HEK293T (cell line): Measurements from ENCODE around the gene ZNF212.

Experiments
- CTCF ChIA-PET: fragments of 350-600 bp; formaldehyde crosslinking; extraction: SDS; loops from one replicate; lab custom pipeline; 2021; ENCODE audit warnings: antibody characterized with exemption, inconsistent platforms; lab: Yijun Ruan, JAX
- POLR2A ChIA-PET: fragments of 350-600 bp; formaldehyde crosslinking; extraction: SDS; loops from one replicate; lab custom pipeline; 2020; ENCODE audit warnings: antibody characterized with exemption, inconsistent platforms; lab: Yijun Ruan, JAX
- DNase-seq: peaks from one replicate; pipeline ENCODE4 v3.0.0; 2012; ENCODE audit warnings: mixed read lengths; ENCODE audit errors: extremely low spot score
- ARNT ChIP-seq: fragments of 450-650 bp; IDR thresholded peaks from 2 replicates; pipeline ENCODE4 v1.6.1; 2017; ENCODE audit warnings: mild to moderate bottlenecking
- BHLHE40 ChIP-seq: fragments of 450-650 bp; IDR thresholded peaks from 2 replicates; pipeline ENCODE4 v1.6.1; 2016; ENCODE audit warnings: mild to moderate bottlenecking, moderate library complexity, borderline replicate concordance
- CTBP1 ChIP-seq: fragments of 450-650 bp; IDR thresholded peaks from 2 replicates; pipeline ENCODE4 v1.6.1; 2016; ENCODE audit warnings: borderline replicate concordance
- ELF4 ChIP-seq: fragments of 450-650 bp; IDR thresholded peaks from 2 replicates; pipeline ENCODE4 v1.6.1; 2017; ENCODE audit warnings: antibody characterized with exemption
- FOXA1 ChIP-seq: fragments of 450-650 bp; IDR thresholded peaks from 2 replicates; pipeline ENCODE4 v1.6.1; 2016; ENCODE audit warnings: mild to moderate bottlenecking
- FOXK2 ChIP-seq: fragments of 450-650 bp; IDR thresholded peaks from 2 replicates; pipeline ENCODE4 v1.6.1; 2016; ENCODE audit warnings: mild to moderate bottlenecking
- FOXM1 ChIP-seq: fragments of 450-650 bp; IDR thresholded peaks from 2 replicates; pipeline ENCODE4 v1.6.1; 2017; ENCODE audit warnings: mild to moderate bottlenecking, borderline replicate concordance
- HDGF ChIP-seq: fragments of 450-650 bp; IDR thresholded peaks from 2 replicates; pipeline ENCODE4 v1.6.1; 2017; ENCODE audit warnings: antibody characterized with exemption, borderline replicate concordance
- L3MBTL2 ChIP-seq: fragments of 450-650 bp; conservative IDR thresholded peaks from 2 replicates; pipeline ENCODE4 v1.6.1; 2016; ENCODE audit warnings: mild to moderate bottlenecking
- LEF1 ChIP-seq: fragments of 450-650 bp; IDR thresholded peaks from 2 replicates; pipeline ENCODE4 v1.6.1; 2017; ENCODE audit warnings: mild to moderate bottlenecking, borderline replicate concordance
- NFRKB ChIP-seq: fragments of 450-650 bp; IDR thresholded peaks from 2 replicates; pipeline ENCODE4 v1.6.1; 2016; ENCODE audit warnings: mild to moderate bottlenecking, moderate library complexity
- PKNOX1 ChIP-seq: fragments of 450-650 bp; IDR thresholded peaks from 2 replicates; pipeline ENCODE4 v1.6.1; 2016
- SP1 ChIP-seq: fragments of 450-650 bp; IDR thresholded peaks from 2 replicates; pipeline ENCODE4 v1.6.1; 2017
- SUZ12 ChIP-seq: fragments of 450-650 bp; IDR thresholded peaks from 2 replicates; pipeline ENCODE4 v1.6.1; 2016; ENCODE audit warnings: mild to moderate bottlenecking
- TARDBP ChIP-seq: fragments of 450-650 bp; IDR thresholded peaks from 2 replicates; pipeline ENCODE4 v1.6.1; 2016
- ZNF384 ChIP-seq: fragments of 450-650 bp; IDR thresholded peaks from 2 replicates; pipeline ENCODE4 v1.6.1; 2016

The ZNF212 gene

GRCh38 chr7:149196705-149197171 lies 42.7 kb upstream of the ZNF212 start:
- peak; percentile 53 for DNase-seq
- CTCF ChIA-PET, result no interaction called here
- POLR2A ChIA-PET, result interaction anchor here (0.9 to 2.4 kb wide), 9 partner anchors 8 to 88 kb away, joined by 3 to 35 read pairs (median 11); partner anchors contain the start of genes ZNF398 and ZNF425
- TF ChIP-seq BHLHE40, result no peak
- no peak for TF ChIP-seq TARDBP
- TF ChIP-seq LEF1, result no peak
- TF ChIP-seq L3MBTL2, result no peak
- no peak for TF ChIP-seq FOXK2
- no peak for TF ChIP-seq SP1
- TF ChIP-seq FOXM1, result no peak
- no peak for TF ChIP-seq SUZ12
- TF ChIP-seq ZNF384, result no peak
- no peak for TF ChIP-seq ARNT
- TF ChIP-seq ELF4, result no peak
- no peak for TF ChIP-seq NFRKB

GRCh38 chr7:149197675-149198074 lies 41.8 kb upstream of the ZNF212 start:
- POLR2A ChIA-PET, result no interaction called here
- TF ChIP-seq ZNF384 (no peak), FOXM1 (no peak), SP1 (no peak)
- CTCF ChIA-PET, result no interaction called here
- DNase-seq, result no peak

- ChIA-PET POLR2A (no interaction called here), CTCF (no interaction called here)
- no peak for DNase-seq
- no peak for TF ChIP-seq SP1
- no peak for TF ChIP-seq ARNT
- TF ChIP-seq HDGF, result no peak
- no peak for TF ChIP-seq FOXK2
- TF ChIP-seq CTBP1, result no peak
- no peak for TF ChIP-seq PKNOX1
- no peak for TF ChIP-seq TARDBP
- no peak for TF ChIP-seq NFRKB
- no peak for TF ChIP-seq FOXM1
- TF ChIP-seq L3MBTL2, result no peak
Observed at GRCh38 chr7:149198161-149198816, 41.2 kb upstream of the ZNF212 start.

GRCh38 chr7:149199234-149199995 lies 40.0 kb upstream of the ZNF212 start:
- CTCF ChIA-PET, result no interaction called here
- no peak for DNase-seq
- TF ChIP-seq ARNT (no peak), BHLHE40 (no peak), ELF4 (no peak), FOXK2 (no peak), TARDBP (no peak), FOXA1 (no peak), FOXM1 (no peak), SUZ12 (no peak), LEF1 (no peak), ZNF384 (no peak), HDGF (no peak), NFRKB (no peak), SP1 (no peak), CTBP1 (no peak), L3MBTL2 (no peak)
- POLR2A ChIA-PET, result no interaction called here

- POLR2A ChIA-PET, result no interaction called here
- CTCF ChIA-PET, result no interaction called here
- DNase-seq, result no peak
- no peak for TF ChIP-seq L3MBTL2
Observed at GRCh38 chr7:149202831-149203231, 36.6 kb upstream of the ZNF212 start.

- TF ChIP-seq FOXM1 (no peak), BHLHE40 (no peak), LEF1 (no peak), CTBP1 (no peak), ARNT (no peak), SUZ12 (no peak), ZNF384 (no peak), HDGF (no peak), FOXK2 (no peak), SP1 (no peak), FOXA1 (no peak), NFRKB (no peak), L3MBTL2 (no peak), TARDBP (no peak), PKNOX1 (no peak), ELF4 (no peak)
- DNase-seq, result no peak
- CTCF ChIA-PET, result no interaction called here
- POLR2A ChIA-PET, result interaction anchor here (2.2 kb wide), 1 partner anchor 10 kb away, joined by 13 read pairs; the partner anchor contains the start of gene ZNF282
Observed at GRCh38 chr7:149205690-149206381, 33.6 kb upstream of the ZNF212 start.
